ENCODE measurements around the gene PSD2. TPM values are rescaled to one million over a fixed set of nuclear protein-coding genes. Genes with fewer than 3 reads are reported as not detected.
A peak's percentile ranks its signal among the peaks of the same experiment; 100 is the strongest.

PSD2 gene
- total RNA-seq, 2 donors from 2014 or later = not detected

DNA sequence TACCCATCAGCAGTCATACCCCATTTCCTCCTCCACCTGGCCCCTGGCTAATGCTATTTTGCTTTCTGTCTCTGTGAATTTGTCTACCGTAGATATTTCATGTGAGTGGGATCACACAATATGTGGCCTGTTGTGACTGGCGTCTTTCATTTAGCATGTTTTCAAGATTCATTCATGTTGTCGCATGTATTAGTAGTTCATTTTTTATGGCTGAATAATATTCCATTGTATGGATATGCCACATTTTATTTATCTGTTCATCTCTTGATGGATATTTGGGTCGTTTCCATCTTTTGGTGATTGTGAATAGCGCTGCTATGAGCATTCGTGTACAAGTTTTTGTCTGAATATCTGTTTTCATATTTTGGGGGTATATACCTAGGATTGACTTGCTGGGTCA lies 33.9 kb downstream of the PSD2 start:
- DNase-seq = no peak
- Mint-ChIP-seq H3K4me3 (no peak overlapping the region), H3K36me3 (ENCODE audit: insufficient read depth in 2 of 2) (no peaks in the 10 kb centered on the region), H3K27me3 (ENCODE audit: low read depth) (peaks cover 27% of the 10 kb centered on the region), H3K9me3 (no peaks in the 10 kb centered on the region), H3K4me1 (ENCODE audit: low read depth) (no peaks in the 10 kb centered on the region), H3K27ac (no peak overlapping the region)
- no peak for ATAC-seq (replicated peaks in 1 of 2)

DNA sequence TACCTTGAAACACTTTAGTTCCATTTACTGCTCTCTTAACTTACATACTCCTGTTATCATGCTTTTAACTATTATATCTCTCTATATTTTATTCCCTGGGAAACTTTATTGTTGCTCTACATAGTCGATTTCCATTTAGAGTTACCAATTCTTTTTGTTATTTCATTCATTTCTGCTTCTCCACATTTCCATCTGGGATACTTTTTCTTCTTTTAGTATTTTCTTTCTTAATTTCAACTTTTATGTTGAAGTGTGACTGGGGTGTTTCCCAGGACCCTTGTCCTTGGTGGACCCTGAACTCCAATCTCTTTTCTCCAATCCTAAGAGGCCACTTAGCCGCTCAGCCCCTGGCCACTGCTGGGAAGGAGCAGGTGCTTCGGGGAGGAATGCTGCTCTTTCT lies 36.0 kb downstream of the PSD2 start:
- Mint-ChIP-seq H3K27me3 (ENCODE audit: low read depth) (peaks cover 41% of the 10 kb centered on the region), H3K9me3 (no peaks in the 10 kb centered on the region), H3K4me3 (no peak overlapping the region), H3K36me3 (ENCODE audit: insufficient read depth in 2 of 2) (no peaks in the 10 kb centered on the region), H3K4me1 (ENCODE audit: low read depth) (no peaks in the 10 kb centered on the region), H3K27ac (peak overlapping the region; percentile 27)
- ATAC-seq (replicated peaks in 1 of 2) = no peak
- DNase-seq = no peak

DNA sequence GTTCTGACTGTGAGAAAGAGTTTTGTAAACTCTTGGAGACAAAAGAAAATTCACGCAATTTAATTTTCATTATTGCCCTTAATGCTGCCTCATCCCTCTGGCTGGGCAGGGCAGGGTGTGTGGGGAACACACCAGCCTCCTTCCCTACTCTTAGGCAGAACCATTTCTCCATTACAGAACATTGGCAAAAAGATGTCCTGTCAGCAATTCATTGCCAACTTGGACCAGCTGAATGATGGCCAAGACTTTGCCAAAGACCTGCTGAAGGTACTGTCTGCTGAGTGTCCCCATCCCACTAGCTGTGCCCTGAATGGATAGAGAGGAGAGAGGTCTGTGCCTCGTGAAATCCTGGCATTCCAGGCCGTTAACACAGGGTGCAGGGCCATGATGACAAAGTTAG lies 37.9 kb downstream of the PSD2 start:
- no peak for ATAC-seq (replicated peaks in 1 of 2)
- H3K27ac Mint-ChIP-seq = no peak overlapping the region
- H3K4me3 Mint-ChIP-seq = no peak overlapping the region

DNA sequence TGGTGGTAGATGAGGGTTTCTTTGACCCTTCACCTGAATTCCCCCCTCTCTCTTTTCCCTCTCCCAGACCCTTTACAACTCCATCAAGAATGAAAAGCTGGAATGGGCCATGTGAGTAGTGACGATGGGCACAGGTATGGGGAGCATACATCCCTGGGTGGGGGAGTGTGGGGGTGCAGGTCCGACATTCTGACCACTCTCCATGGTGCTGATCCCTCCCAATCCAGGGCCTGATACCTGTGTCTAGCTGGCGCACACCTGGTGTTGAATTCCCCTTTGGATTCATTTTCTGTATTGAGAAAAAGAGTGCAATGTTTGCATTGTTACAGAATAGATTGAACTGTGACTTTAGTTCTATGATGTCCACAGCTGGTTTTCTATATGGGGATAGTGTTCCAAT lies 40.0 kb downstream of the PSD2 start:
- Mint-ChIP-seq H3K27me3 (ENCODE audit: low read depth) (peaks cover 40% of the 10 kb centered on the region), H3K4me1 (ENCODE audit: low read depth) (no peaks in the 10 kb centered on the region), H3K27ac (no peak overlapping the region), H3K9me3 (no peaks in the 10 kb centered on the region), H3K4me3 (no peak overlapping the region), H3K36me3 (ENCODE audit: insufficient read depth in 2 of 2) (no peaks in the 10 kb centered on the region)
- DNase-seq (no peak), ATAC-seq (replicated peaks in 1 of 2) (no peak)

More for the DNA sequence above, 37.9 kb downstream of the PSD2 start:
- H3K9me3 Mint-ChIP-seq = no peaks in the 10 kb centered on the region
- H3K27me3 Mint-ChIP-seq (ENCODE audit: low read depth) = peaks cover 41% of the 10 kb centered on the region
- H3K36me3 Mint-ChIP-seq (ENCODE audit: insufficient read depth in 2 of 2) = no peaks in the 10 kb centered on the region
- DNase-seq = no peak
- H3K4me1 Mint-ChIP-seq (ENCODE audit: low read depth) = no peaks in the 10 kb centered on the region

DNA sequence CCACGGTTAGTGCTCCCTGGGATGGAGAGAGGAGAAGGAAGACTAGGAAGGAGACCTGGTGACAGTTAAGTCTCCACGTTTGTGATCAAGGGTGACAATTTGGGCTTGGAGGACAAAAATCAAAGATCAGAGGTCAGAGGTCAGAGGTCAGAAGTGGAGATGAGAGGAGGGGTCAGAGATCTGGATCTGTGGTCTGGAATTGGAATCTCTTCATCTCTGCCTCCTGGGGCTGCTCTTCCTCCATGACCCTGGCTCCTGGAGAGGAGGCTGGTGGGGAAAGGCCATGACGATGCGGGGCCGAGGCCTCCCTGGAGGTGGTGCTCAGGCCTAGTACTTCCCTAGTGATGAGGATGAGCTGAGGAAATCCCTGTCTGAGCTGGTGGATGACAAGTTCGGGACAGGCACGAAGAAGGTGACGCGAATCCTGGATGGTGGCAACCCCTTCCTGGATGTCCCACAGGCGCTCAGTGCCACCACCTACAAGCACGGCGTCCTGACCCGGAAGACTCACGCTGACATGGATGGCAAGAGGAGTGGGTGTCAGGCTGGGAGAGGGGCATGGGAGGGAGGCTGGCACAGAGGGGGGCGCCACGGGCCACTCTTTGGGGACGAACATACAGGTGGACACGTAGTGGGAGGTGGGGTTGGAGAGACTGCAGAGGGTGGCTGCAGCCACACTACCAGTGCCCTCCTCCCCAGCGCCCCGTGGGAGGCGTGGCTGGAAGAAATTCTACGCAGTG lies 41.0 kb downstream of the PSD2 start:
- no peak for ATAC-seq (replicated peaks in 1 of 2)
- Mint-ChIP-seq H3K4me3 (no peak overlapping the region), H3K4me1 (ENCODE audit: low read depth) (no peaks in the 10 kb centered on the region), H3K9me3 (no peaks in the 10 kb centered on the region), H3K36me3 (ENCODE audit: insufficient read depth in 2 of 2) (no peaks in the 10 kb centered on the region), H3K27me3 (ENCODE audit: low read depth) (peaks cover 30% of the 10 kb centered on the region), H3K27ac (no peak overlapping the region)
- no peak for DNase-seq

DNA sequence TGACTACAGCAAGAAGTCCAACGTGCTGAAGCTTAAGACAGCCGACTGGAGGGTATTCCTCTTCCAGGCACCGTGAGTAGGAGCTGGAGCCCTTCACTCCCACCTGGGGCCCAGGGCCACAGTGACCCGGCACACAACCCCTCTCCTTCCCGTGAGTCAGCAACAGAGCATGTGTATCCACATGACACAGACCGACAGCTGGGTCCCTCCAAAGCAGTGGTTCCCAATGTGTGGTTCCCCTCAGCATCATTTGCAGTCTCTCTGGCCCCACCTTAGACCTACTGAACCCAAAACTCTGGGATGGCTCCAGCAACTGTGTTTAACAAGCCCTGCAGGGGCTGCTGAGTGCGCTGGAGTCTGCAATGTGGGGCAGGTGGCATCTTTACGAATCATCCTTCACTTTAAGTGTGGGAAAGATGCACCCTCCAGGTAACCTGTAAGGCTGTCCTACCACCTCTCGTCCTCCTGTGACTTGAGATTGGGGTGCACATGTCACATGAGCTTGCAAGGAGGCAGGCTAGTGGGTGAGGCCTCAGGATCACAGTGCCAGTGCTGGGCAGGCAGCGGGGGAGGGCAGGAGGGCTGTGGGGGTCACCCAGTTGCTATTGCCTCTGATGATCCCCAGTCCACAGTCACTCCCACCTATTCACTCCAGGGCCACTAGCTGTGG lies 42.2 kb downstream of the PSD2 start:
- Mint-ChIP-seq H3K4me1 (ENCODE audit: low read depth) (no peaks in the 10 kb centered on the region), H3K9me3 (no peaks in the 10 kb centered on the region), H3K27me3 (ENCODE audit: low read depth) (peaks cover 23% of the 10 kb centered on the region), H3K27ac (no peak overlapping the region), H3K4me3 (no peak overlapping the region), H3K36me3 (ENCODE audit: insufficient read depth in 2 of 2) (no peaks in the 10 kb centered on the region)
- ATAC-seq (replicated peaks in 1 of 2) (no peak), DNase-seq (no peak)

DNA sequence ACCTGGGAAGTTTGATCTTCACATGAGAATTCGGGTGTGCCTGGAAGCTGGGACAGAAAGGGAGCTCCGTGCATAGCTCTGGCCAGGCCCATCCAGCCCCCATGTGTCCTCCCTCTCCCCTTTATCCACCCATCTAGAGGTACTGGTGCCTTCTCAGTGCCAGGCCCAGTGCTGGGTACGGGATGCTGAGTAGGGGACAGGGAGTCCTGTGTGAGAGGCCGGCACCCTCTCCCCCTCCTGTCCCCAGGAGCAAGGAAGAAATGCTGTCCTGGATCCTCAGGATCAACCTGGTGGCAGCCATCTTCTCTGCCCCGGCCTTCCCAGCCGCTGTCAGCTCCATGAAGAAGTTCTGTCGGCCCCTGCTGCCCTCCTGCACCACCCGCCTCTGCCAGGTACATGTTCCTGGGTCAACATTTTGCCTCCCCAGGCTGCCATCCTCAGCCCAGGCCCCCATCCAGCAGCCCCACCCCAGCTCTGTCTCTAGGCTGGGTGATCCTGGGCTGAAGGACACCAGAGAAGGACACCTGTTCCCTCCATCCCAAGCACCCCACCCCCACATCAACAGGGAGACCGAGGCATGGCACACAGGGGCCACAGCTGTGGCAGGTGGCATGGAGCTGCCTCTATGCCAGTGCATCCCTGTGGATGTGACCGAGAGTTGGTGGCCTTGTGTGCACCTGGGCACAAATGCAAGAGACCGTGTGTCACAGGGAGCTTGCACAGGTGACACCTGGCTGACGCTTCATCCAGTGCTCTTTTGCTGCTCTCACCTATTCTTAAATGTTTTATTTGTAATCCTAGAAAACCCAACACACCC lies 43.0 kb downstream of the PSD2 start:
- no peaks in the 10 kb centered on the region for H3K4me1 Mint-ChIP-seq (ENCODE audit: low read depth)
- H3K27ac Mint-ChIP-seq = no peak overlapping the region
- DNase-seq (no peak), ATAC-seq (replicated peaks in 1 of 2) (no peak)
- no peak overlapping the region for H3K4me3 Mint-ChIP-seq
- no peaks in the 10 kb centered on the region for H3K9me3 Mint-ChIP-seq
- no peaks in the 10 kb centered on the region for H3K36me3 Mint-ChIP-seq (ENCODE audit: insufficient read depth in 2 of 2)
- peaks cover 25% of the 10 kb centered on the region for H3K27me3 Mint-ChIP-seq (ENCODE audit: low read depth)

DNA sequence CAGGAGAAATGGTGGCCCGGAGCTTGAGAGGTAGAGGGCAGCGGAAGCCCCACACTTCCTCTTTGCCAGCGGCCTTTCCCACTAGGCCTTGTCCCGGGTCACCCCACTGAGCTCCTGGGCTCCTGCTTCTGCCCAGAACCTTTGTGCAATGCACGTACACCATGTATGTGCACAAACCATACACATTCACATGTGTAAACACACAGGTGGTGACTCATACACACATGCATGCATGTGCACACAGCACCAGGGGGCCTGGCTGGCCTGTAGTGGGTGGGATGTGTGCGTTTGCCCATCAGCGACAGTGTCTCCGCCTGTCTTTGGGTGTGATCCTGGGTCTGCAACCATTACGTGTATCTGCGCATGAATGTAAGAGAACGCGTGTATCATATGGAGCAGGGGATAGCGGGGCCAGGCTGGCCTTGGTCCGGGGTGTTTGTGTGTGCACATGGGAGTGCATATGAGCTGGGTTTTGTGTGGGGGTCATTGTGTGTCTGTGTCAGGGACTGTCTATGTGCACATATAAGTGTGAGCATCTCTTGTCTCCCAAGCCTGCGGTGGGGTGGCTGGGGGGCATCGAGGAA lies 43.7 kb downstream of the PSD2 start:
- peaks cover under 1% of the 10 kb centered on the region for H3K4me1 Mint-ChIP-seq (ENCODE audit: low read depth)
- no peaks in the 10 kb centered on the region for H3K9me3 Mint-ChIP-seq
- DNase-seq = no peak
- no peak for ATAC-seq (replicated peaks in 1 of 2)
- H3K27me3 Mint-ChIP-seq (ENCODE audit: low read depth) = peaks cover 27% of the 10 kb centered on the region
- H3K4me3 Mint-ChIP-seq = no peak overlapping the region
- no peaks in the 10 kb centered on the region for H3K36me3 Mint-ChIP-seq (ENCODE audit: insufficient read depth in 2 of 2)
- H3K27ac Mint-ChIP-seq = no peak overlapping the region

DNA sequence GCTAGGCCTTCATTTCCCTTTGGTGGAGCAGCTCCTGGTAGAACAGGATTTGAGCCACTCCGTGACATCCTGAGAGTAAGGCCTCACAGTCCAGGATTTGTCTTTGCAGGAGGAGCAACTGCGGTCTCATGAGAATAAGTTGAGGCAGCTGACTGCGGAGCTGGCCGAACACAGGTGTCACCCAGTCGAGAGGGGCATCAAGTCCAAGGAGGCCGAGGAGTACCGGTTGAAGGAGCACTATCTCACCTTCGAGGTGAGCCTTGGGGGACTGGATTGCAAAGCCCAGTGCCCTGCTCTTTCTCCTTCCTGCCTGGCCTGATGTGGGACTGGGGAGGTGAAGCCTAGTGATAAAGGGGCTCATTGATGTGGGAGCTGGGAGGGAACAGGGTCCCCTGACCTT lies 44.3 kb downstream of the PSD2 start:
- no peaks in the 10 kb centered on the region for H3K36me3 Mint-ChIP-seq (ENCODE audit: insufficient read depth in 2 of 2)
- DNase-seq = no peak
- H3K27me3 Mint-ChIP-seq (ENCODE audit: low read depth) = peaks cover 29% of the 10 kb centered on the region

DNA sequence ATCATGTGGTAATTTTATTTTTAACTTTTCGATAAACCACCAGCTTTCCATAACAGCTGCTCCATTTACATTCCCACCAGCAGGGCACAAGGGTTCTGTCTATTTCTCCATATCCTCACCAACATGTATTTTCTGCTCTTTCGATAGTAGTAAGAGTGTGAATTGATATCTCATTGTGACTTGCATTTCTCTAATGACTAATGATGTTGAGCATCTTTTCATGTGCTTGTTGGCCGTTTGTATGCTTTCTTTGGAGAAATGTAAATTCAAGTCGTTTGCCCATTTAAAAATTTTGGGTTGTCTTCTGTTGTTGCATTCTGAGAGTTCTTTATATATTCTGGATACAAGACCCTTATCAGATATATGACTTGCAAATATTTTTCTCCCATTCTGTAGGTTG lies 45.9 kb downstream of the PSD2 start:
- H3K27me3 Mint-ChIP-seq (ENCODE audit: low read depth) = peaks cover 27% of the 10 kb centered on the region
- no peaks in the 10 kb centered on the region for H3K9me3 Mint-ChIP-seq
- peaks cover 4% of the 10 kb centered on the region for H3K4me1 Mint-ChIP-seq (ENCODE audit: low read depth)

More for the DNA sequence above, 44.3 kb downstream of the PSD2 start:
- Mint-ChIP-seq H3K4me3 (no peak overlapping the region), H3K27ac (no peak overlapping the region), H3K9me3 (no peaks in the 10 kb centered on the region), H3K4me1 (ENCODE audit: low read depth) (peaks cover 4% of the 10 kb centered on the region)
- ATAC-seq (replicated peaks in 1 of 2) = no peak

DNA sequence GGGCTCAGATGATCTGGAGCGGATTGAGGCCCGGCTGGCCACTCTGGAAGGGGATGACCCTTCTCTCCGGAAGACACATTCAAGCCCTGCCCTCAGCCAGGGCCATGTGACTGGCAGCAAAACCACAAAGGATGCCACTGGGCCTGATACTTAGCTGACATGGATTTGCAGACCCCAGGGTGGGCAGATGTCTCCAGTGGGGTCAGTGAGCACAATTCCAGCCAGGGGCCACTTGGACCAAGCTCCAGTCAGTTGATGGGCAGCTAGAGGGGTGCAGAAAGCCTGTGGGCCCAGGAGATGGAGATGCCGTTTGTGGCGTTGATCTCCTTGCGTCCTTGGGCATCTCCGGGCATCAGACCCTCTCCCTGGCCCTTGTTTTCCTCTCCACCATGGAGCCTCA lies 46.7 kb downstream of the PSD2 start:
- no peak for DNase-seq
- no peak overlapping the region for H3K4me3 Mint-ChIP-seq
- peaks cover 27% of the 10 kb centered on the region for H3K27me3 Mint-ChIP-seq (ENCODE audit: low read depth)
- no peak for ATAC-seq (replicated peaks in 1 of 2)
- H3K36me3 Mint-ChIP-seq (ENCODE audit: insufficient read depth in 2 of 2) = no peaks in the 10 kb centered on the region
- H3K4me1 Mint-ChIP-seq (ENCODE audit: low read depth) = peaks cover 9% of the 10 kb centered on the region
- no peaks in the 10 kb centered on the region for H3K9me3 Mint-ChIP-seq
- H3K27ac Mint-ChIP-seq = no peak overlapping the region

More for the DNA sequence above, 45.9 kb downstream of the PSD2 start:
- no peaks in the 10 kb centered on the region for H3K36me3 Mint-ChIP-seq (ENCODE audit: insufficient read depth in 2 of 2)
- H3K27ac Mint-ChIP-seq = no peak overlapping the region
- DNase-seq (no peak), ATAC-seq (replicated peaks in 1 of 2) (no peak)
- no peak overlapping the region for H3K4me3 Mint-ChIP-seq

DNA sequence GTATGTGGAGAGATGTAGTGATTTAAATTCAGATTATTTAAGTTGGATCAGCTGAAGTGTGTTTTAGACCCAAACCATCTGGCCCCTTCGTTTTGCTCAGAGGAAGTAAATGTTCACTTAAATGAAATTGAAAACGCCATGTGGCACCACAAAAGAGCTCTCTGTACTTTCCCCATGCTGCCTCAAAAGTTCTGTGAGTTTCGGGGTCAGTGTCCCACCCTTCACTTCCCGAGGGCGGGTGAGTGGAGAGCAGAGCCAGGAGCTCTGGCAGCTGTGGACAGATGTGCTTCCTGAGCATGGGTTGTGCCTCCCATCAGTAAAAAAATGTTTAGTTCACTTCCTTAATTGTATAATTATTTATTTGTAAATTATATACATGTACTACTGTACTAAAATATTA lies 48.4 kb downstream of the PSD2 start:
- Mint-ChIP-seq H3K27me3 (ENCODE audit: low read depth) (peaks cover 27% of the 10 kb centered on the region), H3K9me3 (no peaks in the 10 kb centered on the region), H3K4me3 (no peak overlapping the region), H3K4me1 (ENCODE audit: low read depth) (peaks cover 13% of the 10 kb centered on the region), H3K36me3 (ENCODE audit: insufficient read depth in 2 of 2) (no peaks in the 10 kb centered on the region), H3K27ac (no peak overlapping the region)
- ATAC-seq (replicated peaks in 1 of 2) (no peak), DNase-seq (no peak)
